Glomerular endothelial cell (primary cell): ENCODE data around the gene ADAMTS19. TPM values are rescaled to one million over a fixed set of nuclear protein-coding genes. Genes with fewer than 3 reads are reported as not detected.
A peak's percentile ranks its signal among the peaks of the same experiment; 100 is the strongest.
"Not testable (repeated sequence)": the region's sequence is repeated elsewhere in the genome, so short reads cannot be mapped to it uniquely, and the experiment has no call there.

Source experiments
- DNase-seq: peaks from one replicate; pipeline ENCODE4 v3.0.0-alpha.2; 2011; ENCODE audit warnings: low read depth, low spot score; ENCODE audit errors: extremely low read depth
- total RNA-seq: library from RNA; depleted of rRNA; stranded (reverse); fragments of >200 nt; gene quantifications from 2 replicates; pipeline ENCODE4 v1.2.3, GENCODE V29; 2015

The ADAMTS19 gene
- total RNA-seq, 1 donor from 2014 or later, result under 0.01 TPM

- DNase-seq, result no peak
These were observed 103.5 kb downstream of the ADAMTS19 start for GRCh38 chr5:129563585-129563984.

GRCh38 chr5:129569295-129569694 is 109.2 kb downstream of the ADAMTS19 start:
- DNase-seq, result no peak

GRCh38 chr5:129572060-129572459 is 112.0 kb downstream of the ADAMTS19 start:
- no peak for DNase-seq

- not testable (repeated sequence) for DNase-seq
These were observed 124.4 kb downstream of the ADAMTS19 start for GRCh38 chr5:129584496-129584895.

- no peak for DNase-seq
These were observed 131.5 kb downstream of the ADAMTS19 start for GRCh38 chr5:129591508-129592160.

GRCh38 chr5:129593525-129593924 is 133.4 kb downstream of the ADAMTS19 start:
- no peak for DNase-seq

GRCh38 chr5:129601576-129601975 is 141.5 kb downstream of the ADAMTS19 start:
- no peak for DNase-seq

GRCh38 chr5:129608350-129608749 is 148.3 kb downstream of the ADAMTS19 start:
- no peak for DNase-seq

- DNase-seq, result no peak
These were observed 149.6 kb downstream of the ADAMTS19 start for GRCh38 chr5:129609710-129610109.

- no peak for DNase-seq
These were observed 156.4 kb downstream of the ADAMTS19 start for GRCh38 chr5:129616517-129616916.

- DNase-seq, result no peak
These were observed 157.1 kb downstream of the ADAMTS19 start for GRCh38 chr5:129617206-129617605.

- no peak for DNase-seq
These were observed 159.7 kb downstream of the ADAMTS19 start for GRCh38 chr5:129619782-129620181.

- DNase-seq, result no peak
These were observed 162.4 kb downstream of the ADAMTS19 start for GRCh38 chr5:129622531-129622930.

- peak; percentile 3 for DNase-seq
These were observed 169.5 kb downstream of the ADAMTS19 start for GRCh38 chr5:129629575-129629974.

- no peak for DNase-seq
These were observed 170.0 kb downstream of the ADAMTS19 start for GRCh38 chr5:129630101-129630500.

- DNase-seq, result no peak
These were observed 171.9 kb downstream of the ADAMTS19 start for GRCh38 chr5:129631961-129632360.

GRCh38 chr5:129637501-129637900 is 177.4 kb downstream of the ADAMTS19 start:
- not testable (repeated sequence) for DNase-seq

- DNase-seq, result no peak
These were observed 179.2 kb downstream of the ADAMTS19 start for GRCh38 chr5:129639331-129639730.

GRCh38 chr5:129652349-129653056 is 192.4 kb downstream of the ADAMTS19 start:
- no peak for DNase-seq

GRCh38 chr5:129653057-129653375 is 192.9 kb downstream of the ADAMTS19 start:
- no peak for DNase-seq

GRCh38 chr5:129653442-129653841 is 193.3 kb downstream of the ADAMTS19 start:
- DNase-seq, result no peak

- no peak for DNase-seq
These were observed 196.9 kb downstream of the ADAMTS19 start for GRCh38 chr5:129656952-129657351.
